Caki2 (cell line): ENCODE measurements around the gene TSSK3. TPM values are rescaled to one million over a fixed set of nuclear protein-coding genes. Genes with fewer than 3 reads are reported as not detected.

Source experiments
- total RNA-seq: library from RNA; depleted of rRNA; stranded (reverse); fragments of >200 nt; shearing (Covaris generic); gene quantifications from 2 replicates; pipeline ENCODE4 v1.2.3, GENCODE V29; 2014; ENCODE audit warnings: low replicate concordance; rRNA removed

TSSK3 gene
- total RNA-seq, 1 experiment from 2014 or later, result not detected

Other genes with a start within 250 kb of the TSSK3 start
- gene TXLNA, start 182.9 kb upstream of the TSSK3 start, total RNA-seq, result 58.5 and 63.9 TPM in 2 replicates
- 9.3 and 16.4 TPM in 2 replicates for gene CCDC28B, start 161.9 kb upstream of the TSSK3 start, total RNA-seq
- gene IQCC, start 156.9 kb upstream of the TSSK3 start, total RNA-seq, result 4.0 and 5.5 TPM in 2 replicates
- gene DCDC2B, start 153.4 kb upstream of the TSSK3 start, total RNA-seq, result not detected in 2 replicates
- gene TMEM234, start 140.2 kb upstream of the TSSK3 start, total RNA-seq, result 15.1 and 17.1 TPM in 2 replicates
- gene EIF3I, start 140.1 kb upstream of the TSSK3 start, total RNA-seq, result 441 and 448 TPM in 2 replicates
- gene FAM167B, start 115.3 kb upstream of the TSSK3 start, total RNA-seq, result not detected in 2 replicates
- not detected in 2 replicates for gene LCK, start 111.3 kb upstream of the TSSK3 start, total RNA-seq
- 104 and 107 TPM in 2 replicates for gene HDAC1, start 70.5 kb upstream of the TSSK3 start, total RNA-seq
- 7.1 and 12.0 TPM in 2 replicates for gene MARCKSL1, start 26.3 kb upstream of the TSSK3 start, total RNA-seq
- not detected in 2 replicates for gene FAM229A, start 54 bp upstream of the TSSK3 start, total RNA-seq
- 44.7 and 51.9 TPM in 2 replicates for gene BSDC1, start 31.9 kb downstream of the TSSK3 start, total RNA-seq
- gene ZBTB8B, start 102.5 kb downstream of the TSSK3 start, total RNA-seq, result not detected in 2 replicates
- 3.4 and 6.4 TPM in 2 replicates for gene ZBTB8A, start 176.9 kb downstream of the TSSK3 start, total RNA-seq